BLaER1 (cell line): ENCODE measurements around the gene RPL19.

Source experiments
- H3K27ac ChIP-seq: shearing (Covaris generic); formaldehyde crosslinking; 2 replicates; pipeline ENCODE4 v1.8.1; 2022
- H3K27me3 ChIP-seq: shearing (Covaris generic); formaldehyde crosslinking; 2 replicates; pipeline ENCODE4 v1.8.1; 2022
- H3K36me3 ChIP-seq: shearing (Covaris generic); formaldehyde crosslinking; 2 replicates; pipeline ENCODE4 v1.8.1; 2022
- H3K4me1 ChIP-seq: shearing (Covaris generic); formaldehyde crosslinking; 2 replicates; pipeline ENCODE4 v1.8.1; 2022
- H3K4me2 ChIP-seq: shearing (Covaris generic); formaldehyde crosslinking; 2 replicates; pipeline ENCODE4 v1.8.1; 2022
- H3K4me3 ChIP-seq: shearing (Covaris generic); formaldehyde crosslinking; 2 replicates; pipeline ENCODE4 v1.8.1; 2022
- H3K9ac ChIP-seq: shearing (Covaris generic); formaldehyde crosslinking; 2 replicates; pipeline ENCODE4 v1.8.1; 2022
- H3K9me3 ChIP-seq: shearing (Covaris generic); formaldehyde crosslinking; 2 replicates; pipeline ENCODE4 v1.8.1; 2022
- H4K20me1 ChIP-seq: shearing (Covaris generic); formaldehyde crosslinking; 2 replicates; pipeline ENCODE4 v1.8.1; 2022
- Cebpa-rat ChIP-seq: shearing (Covaris generic); IDR thresholded peaks from 2 replicates; pipeline ENCODE4 v1.8.1; 2022

RPL19 gene

DNA sequence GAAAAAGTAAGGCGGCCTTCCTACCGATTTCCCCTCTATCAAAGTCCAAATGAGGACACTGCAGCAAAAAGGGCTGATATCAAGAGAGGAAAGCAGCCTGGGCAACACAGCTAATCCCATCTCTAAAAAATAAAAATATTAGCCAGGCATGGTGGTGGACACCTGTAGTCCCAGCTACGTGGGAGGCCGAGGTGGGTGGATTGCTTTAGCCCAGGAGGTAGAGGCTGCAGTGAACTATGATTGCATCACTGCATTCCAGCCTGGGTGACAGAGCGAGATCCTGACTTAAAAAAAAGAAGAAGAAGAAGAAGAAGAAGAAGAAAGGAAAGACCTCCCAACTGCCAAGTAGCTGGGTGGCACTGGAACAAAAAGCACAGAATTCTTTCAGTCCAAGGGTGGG, 17.0 kb upstream of the RPL19 start:
- Histone ChIP-seq H3K4me2 (no peak overlapping the region), H3K4me1 (no peaks in the 10 kb centered on the region), H3K27me3 (no peaks in the 10 kb centered on the region), H3K9ac (no peak overlapping the region), H4K20me1 (no peaks in the 10 kb centered on the region), H3K27ac (no peak overlapping the region), H3K9me3 (no peaks in the 10 kb centered on the region), H3K36me3 (peaks cover 97% of the 10 kb centered on the region), H3K4me3 (no peak overlapping the region)
- no peak for TF ChIP-seq Cebpa-rat

DNA sequence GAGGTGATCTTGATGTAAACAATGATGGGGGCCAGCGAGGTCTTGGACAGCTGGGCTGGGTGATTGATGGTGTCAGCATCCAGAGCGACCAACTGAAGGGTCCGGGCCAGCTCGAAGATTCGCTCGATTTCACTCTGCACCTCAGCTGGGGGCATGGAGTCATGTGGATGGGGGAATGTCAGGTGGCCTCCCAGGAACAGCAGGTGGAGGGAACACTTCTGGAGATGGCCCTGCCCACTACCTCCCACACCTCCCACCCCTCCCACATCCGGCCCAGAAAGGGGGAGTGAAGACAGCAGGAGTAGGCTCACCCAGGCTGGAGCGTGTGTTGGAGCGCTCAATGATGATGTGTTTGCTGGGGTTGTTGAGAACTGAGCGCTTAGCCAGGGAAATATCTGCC, 16.4 kb upstream of the RPL19 start:
- Histone ChIP-seq H3K4me1 (no peaks in the 10 kb centered on the region), H3K4me2 (no peak overlapping the region), H4K20me1 (no peaks in the 10 kb centered on the region), H3K4me3 (no peak overlapping the region), H3K9ac (no peak overlapping the region), H3K27ac (no peak overlapping the region), H3K36me3 (peaks cover 97% of the 10 kb centered on the region), H3K27me3 (no peaks in the 10 kb centered on the region), H3K9me3 (no peaks in the 10 kb centered on the region)
- no peak for TF ChIP-seq Cebpa-rat

DNA sequence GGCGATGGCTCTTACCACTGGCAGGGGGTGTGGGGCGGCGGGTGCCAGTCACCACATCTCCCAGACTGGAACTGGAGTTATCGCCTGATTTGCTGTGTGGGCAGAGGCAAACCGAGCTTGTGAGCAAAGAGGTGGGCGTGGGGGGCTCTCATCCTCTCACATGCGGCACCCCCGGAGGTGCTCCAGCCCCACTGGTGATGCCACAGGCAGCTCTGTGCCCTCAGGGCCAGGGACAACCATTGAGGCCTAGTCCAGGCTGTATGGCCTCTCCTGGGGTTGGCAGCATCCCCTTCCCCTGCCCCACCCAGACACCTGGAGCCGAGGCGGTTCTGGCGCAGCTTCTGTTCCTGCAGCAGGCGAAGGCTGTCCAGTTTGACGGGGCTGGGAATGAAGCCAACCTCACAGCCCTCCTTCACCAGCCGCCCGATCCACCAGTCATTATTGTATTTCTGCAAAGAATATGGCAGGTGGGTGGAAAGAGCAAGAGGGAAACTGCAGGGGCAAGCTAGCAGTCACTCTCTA, 13.5 kb upstream of the RPL19 start:
- peaks cover 98% of the 10 kb centered on the region for H3K36me3 ChIP-seq
- no peak overlapping the region for H3K4me3 ChIP-seq
- no peak for TF ChIP-seq Cebpa-rat
- no peak overlapping the region for H3K9ac ChIP-seq
- peaks cover 3% of the 10 kb centered on the region for H4K20me1 ChIP-seq
- H3K27me3 ChIP-seq = no peaks in the 10 kb centered on the region
- H3K4me2 ChIP-seq = no peak overlapping the region
- H3K27ac ChIP-seq = no peak overlapping the region
- no peaks in the 10 kb centered on the region for H3K9me3 ChIP-seq
- H3K4me1 ChIP-seq = no peaks in the 10 kb centered on the region

DNA sequence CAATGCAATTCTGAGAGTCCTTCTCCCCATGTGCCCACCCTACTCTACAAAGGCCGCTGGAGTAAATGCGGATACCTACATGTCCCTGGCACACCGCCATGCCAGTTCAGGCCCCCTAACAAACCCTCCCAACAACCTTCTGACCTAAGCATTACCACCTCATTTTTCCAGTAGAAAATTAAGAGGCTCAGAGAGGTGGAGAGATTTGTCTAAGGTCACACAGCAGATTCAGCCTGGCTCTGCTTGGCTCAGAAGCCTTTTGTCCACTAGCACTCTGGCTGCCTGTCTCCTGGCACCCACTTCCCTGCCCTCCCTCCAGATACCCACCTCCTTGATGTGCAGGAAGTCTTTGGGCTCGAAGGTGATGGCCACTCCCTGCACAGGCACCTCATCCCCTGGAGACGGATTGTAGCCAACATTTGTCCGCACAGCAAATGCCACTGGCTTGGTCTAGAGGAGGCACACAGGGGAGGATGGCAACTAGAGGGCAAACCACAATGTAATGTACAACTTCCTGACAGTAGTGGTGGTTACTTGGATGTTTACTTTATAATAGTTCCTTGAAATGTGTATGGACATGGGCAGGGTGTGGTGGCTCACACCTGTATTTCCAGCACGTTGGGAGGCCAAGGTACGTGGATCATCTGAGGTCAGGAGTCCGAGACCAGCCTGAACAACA, 12.8 kb upstream of the RPL19 start:
- H4K20me1 ChIP-seq = peaks cover 10% of the 10 kb centered on the region
- no peak overlapping the region for H3K4me3 ChIP-seq
- H3K36me3 ChIP-seq = peaks cover 98% of the 10 kb centered on the region
- no peak overlapping the region for H3K9ac ChIP-seq
- H3K27ac ChIP-seq = no peak overlapping the region
- H3K27me3 ChIP-seq = no peaks in the 10 kb centered on the region
- H3K4me1 ChIP-seq = no peaks in the 10 kb centered on the region
- no peak for TF ChIP-seq Cebpa-rat
- no peaks in the 10 kb centered on the region for H3K9me3 ChIP-seq
- H3K4me2 ChIP-seq = no peak overlapping the region

DNA sequence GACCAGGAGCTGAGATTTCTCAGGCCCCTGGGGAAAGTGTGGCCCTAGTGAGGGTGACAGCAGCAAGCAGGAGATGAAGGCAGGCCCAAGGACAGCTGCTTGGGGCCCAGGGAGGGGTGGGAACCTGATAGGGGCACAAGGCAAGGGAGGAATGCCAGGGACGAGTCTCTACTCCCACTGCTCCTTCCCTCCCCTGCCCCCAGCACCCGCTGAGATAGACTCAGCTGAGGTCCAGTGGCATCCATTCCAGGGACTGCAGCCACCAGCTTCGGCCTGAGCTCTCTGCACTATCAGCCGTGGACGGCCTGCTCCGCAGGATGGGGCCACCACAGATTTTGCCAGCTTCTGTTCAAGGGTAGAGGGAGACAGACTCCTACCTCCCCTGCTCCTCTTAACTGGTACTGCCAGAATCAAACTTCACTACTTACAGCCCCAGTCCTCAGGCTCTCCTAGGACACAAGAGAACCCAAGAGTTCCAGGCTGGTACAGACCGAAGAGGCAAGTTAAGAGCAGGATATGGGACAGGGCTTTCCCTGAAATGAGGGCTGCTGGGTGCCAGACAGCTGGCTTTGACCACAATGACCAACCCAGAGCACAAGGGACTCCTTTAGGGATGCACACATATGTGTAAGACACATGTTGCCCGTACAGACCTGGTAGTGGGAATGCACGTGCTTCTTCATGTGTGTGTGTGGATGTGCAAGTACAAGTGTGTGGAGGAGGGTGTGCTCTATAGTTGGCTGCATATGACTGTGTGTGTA, 8.2 kb upstream of the RPL19 start:
- Histone ChIP-seq H3K9ac (no peak overlapping the region), H3K36me3 (peaks cover 79% of the 10 kb centered on the region), H4K20me1 (peaks cover 51% of the 10 kb centered on the region), H3K27ac (no peak overlapping the region), H3K9me3 (no peaks in the 10 kb centered on the region), H3K4me2 (no peak overlapping the region), H3K4me1 (peaks cover 36% of the 10 kb centered on the region), H3K27me3 (no peaks in the 10 kb centered on the region), H3K4me3 (no peak overlapping the region)
- TF ChIP-seq Cebpa-rat = no peak

DNA sequence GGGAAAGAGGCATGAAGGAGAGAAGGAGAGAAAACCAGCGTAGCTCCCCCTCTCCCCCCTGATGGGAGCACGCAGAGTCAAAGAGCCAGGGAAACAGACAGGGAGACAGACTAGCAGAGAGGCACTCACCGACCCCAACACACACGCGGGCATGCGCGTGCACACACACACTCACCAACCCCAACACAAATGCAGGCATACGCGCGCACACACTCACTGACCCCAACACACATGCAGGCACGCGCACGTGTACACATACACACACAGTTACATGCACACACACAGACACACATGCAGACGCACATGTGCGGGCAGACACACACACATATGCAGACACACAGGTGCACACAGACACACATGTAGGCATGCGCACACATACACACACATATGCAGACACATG, 7.2 kb upstream of the RPL19 start:
- no peak overlapping the region for H3K9ac ChIP-seq
- peaks cover 69% of the 10 kb centered on the region for H3K36me3 ChIP-seq
- peaks cover 38% of the 10 kb centered on the region for H3K4me1 ChIP-seq
- H3K9me3 ChIP-seq = no peaks in the 10 kb centered on the region
- no peaks in the 10 kb centered on the region for H3K27me3 ChIP-seq
- no peak overlapping the region for H3K4me3 ChIP-seq
- H3K4me2 ChIP-seq = no peak overlapping the region
- no peak for TF ChIP-seq Cebpa-rat
- H4K20me1 ChIP-seq = peaks cover 51% of the 10 kb centered on the region
- H3K27ac ChIP-seq = no peak overlapping the region

DNA sequence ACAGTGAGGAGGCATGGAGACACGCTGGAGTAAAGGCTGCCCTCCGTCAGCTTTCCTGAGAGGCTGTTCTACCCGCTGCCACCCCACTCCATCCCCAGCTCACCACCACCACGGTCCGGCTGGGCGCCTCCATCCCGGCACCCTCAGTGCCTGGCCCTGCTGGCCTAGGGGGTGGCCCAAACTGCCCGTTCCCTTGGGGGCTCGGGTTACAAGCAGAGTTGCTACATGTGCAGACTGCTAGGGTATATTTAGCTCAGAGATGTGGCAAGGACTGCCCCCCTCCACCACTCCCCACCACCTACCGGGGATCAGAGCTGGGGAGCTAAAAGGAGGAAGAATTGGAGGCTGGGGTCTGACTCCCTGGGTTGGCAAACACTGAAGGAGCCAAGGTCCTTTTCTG, 6.7 kb upstream of the RPL19 start:
- peaks cover 42% of the 10 kb centered on the region for H3K4me1 ChIP-seq
- peaks cover 64% of the 10 kb centered on the region for H3K36me3 ChIP-seq
- H3K4me3 ChIP-seq = no peak overlapping the region
- peak overlapping the region; percentile 98 for H3K4me2 ChIP-seq
- no peaks in the 10 kb centered on the region for H3K9me3 ChIP-seq
- TF ChIP-seq Cebpa-rat = no peak
- H4K20me1 ChIP-seq = peaks cover 51% of the 10 kb centered on the region
- H3K9ac ChIP-seq = no peak overlapping the region
- H3K27ac ChIP-seq = peak overlapping the region; percentile 18; the same call in 1 of the 2 replicates
- no peaks in the 10 kb centered on the region for H3K27me3 ChIP-seq

DNA sequence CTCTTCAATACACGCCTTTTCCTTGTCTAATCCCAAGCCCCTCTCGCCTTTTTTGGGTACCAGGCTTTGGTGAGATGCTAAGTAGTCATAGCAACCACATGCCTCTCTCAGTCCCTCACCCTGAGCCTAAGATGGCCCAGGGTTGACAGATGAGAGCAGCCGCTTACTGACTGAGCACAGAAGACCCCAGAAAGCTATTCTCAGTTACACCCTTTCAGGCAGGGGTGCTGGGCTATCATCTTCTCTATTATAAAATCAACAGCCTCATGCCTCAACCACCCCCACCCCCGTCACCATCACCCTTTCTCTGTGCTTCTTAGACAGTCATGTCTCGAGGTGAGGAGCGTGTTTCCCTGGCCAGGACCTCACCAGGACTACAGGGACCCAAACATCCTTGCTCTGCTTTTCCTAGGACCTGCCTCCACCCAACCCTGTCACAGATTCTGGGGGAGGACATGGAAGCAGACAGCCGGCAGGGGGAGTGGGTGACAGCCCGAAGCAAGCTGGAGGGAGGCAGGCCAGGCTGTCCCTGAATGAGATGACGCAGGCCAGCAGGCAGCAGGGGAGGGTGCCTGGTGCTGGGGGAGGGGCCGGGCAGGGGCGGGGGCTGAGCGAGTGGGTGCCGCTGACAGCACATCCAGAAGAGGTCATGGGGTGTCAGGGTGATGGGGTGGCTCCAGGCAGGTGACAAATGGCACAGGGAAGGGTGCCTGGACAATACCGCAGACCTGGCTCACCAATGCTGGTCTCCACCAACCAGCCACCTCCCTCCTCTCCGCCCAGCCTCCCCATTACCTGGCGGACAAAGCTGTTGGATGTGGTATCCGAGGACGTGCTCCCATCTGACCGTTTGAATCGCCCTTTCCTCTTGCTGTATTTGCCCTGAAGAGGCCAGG, 5.7 kb upstream of the RPL19 start:
- H3K4me1 ChIP-seq = peaks cover 52% of the 10 kb centered on the region
- no peaks in the 10 kb centered on the region for H3K9me3 ChIP-seq
- H4K20me1 ChIP-seq = peaks cover 51% of the 10 kb centered on the region
- no peak overlapping the region for H3K27ac ChIP-seq
- peak overlapping the region; percentile 87; the same call in 1 of the 2 replicates for H3K4me3 ChIP-seq
- H3K4me2 ChIP-seq = peak overlapping the region; percentile 98
- peaks cover 55% of the 10 kb centered on the region for H3K36me3 ChIP-seq
- no peak for TF ChIP-seq Cebpa-rat
- H3K9ac ChIP-seq = peak overlapping the region; percentile 52; the same call in 1 of the 2 replicates
- H3K27me3 ChIP-seq = no peaks in the 10 kb centered on the region

DNA sequence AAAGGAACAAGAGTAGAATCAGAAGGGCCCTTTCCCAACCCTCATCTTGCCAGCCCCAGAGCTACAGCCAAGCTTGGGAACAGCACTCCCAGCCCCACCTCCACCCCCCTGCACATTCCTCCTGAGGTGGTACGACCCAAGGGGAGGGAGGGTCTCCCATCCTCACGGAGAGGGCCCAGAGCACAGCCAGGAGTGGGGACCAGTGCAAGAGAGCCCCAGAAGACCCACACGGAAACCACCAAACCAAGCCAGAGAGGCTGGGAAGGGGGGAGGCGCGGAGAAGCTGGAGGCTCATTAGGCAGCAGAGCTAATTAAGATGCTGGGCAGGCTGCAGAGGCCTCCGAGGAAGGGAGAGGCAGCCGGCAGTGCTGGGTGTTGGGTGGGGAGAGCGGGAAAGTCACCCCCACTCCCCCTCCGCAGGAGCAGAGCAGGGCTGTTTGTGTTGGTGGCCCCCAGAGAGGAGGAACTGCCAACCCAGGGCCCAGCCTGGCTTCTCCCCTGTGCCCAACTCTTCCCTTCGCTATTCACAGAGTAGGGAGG, 5.0 kb upstream of the RPL19 start:
- H3K27ac ChIP-seq = peak overlapping the region; percentile 55
- H3K4me2 ChIP-seq = peak overlapping the region; percentile 98
- peak overlapping the region; percentile 52 for H3K9ac ChIP-seq
- H3K36me3 ChIP-seq = peaks cover 49% of the 10 kb centered on the region
- no peaks in the 10 kb centered on the region for H3K27me3 ChIP-seq
- H4K20me1 ChIP-seq = peaks cover 51% of the 10 kb centered on the region
- H3K4me3 ChIP-seq = peak overlapping the region; percentile 87
- peaks cover 55% of the 10 kb centered on the region for H3K4me1 ChIP-seq
- no peak for TF ChIP-seq Cebpa-rat
- no peaks in the 10 kb centered on the region for H3K9me3 ChIP-seq
